HG02884 (cell line): ENCODE results near the gene ECEL1.

Experiments
- ATAC-seq: cut with Tn5 transposase; IDR thresholded peaks from one replicate; pipeline ENCODE4 v1.9.1; 2021; ENCODE audit warnings: mild to moderate bottlenecking, moderate library complexity; ENCODE audit not compliant: unreplicated experiment

The ECEL1 gene

DNA sequence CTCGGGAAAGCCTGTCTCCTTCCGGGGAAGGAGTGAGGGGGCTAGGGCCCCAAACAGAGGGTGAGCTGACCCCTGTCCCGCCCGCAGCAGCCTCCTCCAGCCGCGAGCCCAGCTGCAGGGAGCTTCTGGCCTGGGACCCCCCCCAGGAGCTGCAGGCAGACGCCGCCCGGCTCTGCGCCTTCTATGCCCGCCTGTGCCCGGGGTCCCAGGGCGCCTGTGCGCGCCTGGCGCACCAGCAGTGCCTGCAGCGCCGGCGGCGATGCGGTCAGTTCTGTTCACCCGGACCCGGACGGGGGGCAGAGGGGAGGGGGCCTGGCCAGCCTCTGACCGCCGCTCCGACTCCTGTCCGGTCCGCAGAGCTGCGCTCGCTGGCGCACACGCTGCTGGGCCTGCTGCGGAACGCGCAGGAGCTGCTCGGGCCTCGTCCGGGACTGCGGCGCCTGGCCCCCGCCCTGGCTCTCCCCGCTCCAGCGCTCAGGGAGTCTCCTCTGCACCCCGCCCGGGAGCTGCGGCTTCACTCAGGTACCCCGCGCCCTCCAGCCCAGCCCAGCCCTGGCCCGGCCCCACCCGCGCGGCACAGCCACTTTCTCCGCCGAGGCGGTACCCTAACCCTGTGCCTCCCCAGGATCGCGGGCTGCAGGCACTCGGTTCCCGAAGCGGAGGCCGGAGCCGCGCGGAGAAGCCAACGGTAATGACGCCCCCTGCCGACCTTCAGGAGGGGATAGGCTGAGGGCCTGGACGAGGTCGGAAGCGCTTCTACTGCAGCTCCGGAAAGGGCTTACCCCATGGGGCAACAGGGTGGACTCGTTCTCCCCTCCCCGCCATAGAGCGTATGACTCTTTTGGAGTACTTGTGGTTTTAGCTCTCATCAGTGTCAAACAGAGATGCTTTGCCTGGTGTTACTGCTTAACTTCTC lies 36.3 kb upstream of the ECEL1 start:
- no peak for ATAC-seq

GRCh38 chr2:232523402-232523681 lies 35.7 kb upstream of the ECEL1 start:
- no peak for ATAC-seq

DNA sequence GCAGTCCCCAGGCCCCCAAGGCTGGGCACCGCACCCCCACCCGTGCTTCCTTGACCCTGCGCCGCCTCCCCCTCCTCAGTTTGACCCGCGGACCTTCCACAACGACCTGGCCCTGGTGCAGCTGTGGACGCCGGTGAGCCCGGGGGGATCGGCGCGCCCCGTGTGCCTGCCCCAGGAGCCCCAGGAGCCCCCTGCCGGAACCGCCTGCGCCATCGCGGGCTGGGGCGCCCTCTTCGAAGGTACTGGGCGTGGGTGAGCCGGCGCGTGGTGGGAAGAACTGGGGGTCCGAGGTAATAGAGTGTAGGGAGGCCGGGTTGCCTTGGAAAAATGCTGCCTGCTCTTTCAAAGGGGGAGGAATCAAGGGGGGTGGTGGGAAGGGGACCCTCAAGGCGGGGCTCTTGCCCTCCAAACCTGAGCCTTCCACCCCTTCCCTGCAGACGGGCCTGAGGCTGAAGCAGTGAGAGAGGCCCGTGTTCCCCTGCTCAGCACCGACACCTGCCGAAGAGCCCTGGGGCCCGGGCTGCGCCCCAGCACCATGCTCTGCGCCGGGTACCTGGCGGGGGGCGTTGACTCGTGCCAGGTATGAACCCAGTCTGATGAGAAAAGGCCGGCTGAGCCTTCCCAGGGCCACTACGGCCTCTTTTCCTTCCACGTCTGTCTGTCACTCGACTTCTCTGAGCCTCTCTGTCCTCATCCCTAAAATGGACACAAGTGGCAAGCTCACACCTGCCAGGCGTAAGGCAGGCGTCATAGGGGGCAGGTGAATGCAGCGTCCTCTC lies 35.2 kb upstream of the ECEL1 start:
- ATAC-seq = no peak

DNA sequence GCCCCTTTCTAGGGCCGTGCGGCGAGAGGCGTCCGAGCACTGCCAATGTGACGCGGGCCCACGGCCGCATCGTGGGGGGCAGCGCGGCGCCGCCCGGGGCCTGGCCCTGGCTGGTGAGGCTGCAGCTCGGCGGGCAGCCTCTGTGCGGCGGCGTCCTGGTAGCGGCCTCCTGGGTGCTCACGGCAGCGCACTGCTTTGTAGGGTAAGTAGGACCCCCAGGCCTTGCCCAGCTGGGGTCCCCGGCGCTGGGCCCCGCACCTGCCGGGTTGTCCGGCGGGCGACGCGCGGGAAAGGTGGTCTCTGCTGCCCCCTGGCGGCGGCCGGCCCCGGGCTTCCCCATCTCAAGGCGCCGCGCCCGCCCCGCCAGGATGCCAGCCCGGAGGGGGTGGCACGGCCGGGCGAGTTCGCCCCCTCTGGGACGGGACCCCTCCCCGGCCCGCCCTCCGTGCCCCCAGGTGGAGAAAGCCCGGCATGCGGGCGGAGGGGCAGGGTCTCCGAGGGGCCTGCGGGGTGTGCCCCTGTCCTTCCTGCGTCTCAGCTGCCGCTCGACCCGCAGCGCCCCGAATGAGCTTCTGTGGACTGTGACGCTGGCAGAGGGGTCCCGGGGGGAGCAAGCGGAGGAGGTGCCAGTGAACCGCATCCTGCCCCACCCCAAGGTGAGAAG lies 34.5 kb upstream of the ECEL1 start:
- no peak for ATAC-seq

GRCh38 chr2:232521098-232521497 lies 33.5 kb upstream of the ECEL1 start:
- ATAC-seq = no peak

DNA sequence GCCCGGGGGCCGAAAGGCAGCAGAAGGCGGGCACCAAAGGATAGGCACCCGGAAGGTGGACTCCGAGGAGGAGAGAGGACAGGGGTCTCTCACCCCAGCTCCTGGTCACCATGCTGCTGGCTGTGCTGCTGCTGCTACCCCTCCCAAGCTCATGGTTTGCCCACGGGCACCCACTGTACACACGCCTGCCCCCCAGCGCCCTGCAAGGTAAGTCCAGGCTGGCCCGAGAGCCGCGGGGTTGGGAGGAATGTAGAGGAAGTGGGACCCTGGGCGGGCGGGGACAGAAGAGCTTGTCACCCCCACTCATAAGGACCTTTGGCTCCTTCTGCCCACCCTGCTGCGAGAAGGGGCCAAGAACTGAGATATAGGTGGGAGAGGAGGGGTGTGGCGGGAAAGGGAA lies 32.9 kb upstream of the ECEL1 start:
- ATAC-seq = no peak

DNA sequence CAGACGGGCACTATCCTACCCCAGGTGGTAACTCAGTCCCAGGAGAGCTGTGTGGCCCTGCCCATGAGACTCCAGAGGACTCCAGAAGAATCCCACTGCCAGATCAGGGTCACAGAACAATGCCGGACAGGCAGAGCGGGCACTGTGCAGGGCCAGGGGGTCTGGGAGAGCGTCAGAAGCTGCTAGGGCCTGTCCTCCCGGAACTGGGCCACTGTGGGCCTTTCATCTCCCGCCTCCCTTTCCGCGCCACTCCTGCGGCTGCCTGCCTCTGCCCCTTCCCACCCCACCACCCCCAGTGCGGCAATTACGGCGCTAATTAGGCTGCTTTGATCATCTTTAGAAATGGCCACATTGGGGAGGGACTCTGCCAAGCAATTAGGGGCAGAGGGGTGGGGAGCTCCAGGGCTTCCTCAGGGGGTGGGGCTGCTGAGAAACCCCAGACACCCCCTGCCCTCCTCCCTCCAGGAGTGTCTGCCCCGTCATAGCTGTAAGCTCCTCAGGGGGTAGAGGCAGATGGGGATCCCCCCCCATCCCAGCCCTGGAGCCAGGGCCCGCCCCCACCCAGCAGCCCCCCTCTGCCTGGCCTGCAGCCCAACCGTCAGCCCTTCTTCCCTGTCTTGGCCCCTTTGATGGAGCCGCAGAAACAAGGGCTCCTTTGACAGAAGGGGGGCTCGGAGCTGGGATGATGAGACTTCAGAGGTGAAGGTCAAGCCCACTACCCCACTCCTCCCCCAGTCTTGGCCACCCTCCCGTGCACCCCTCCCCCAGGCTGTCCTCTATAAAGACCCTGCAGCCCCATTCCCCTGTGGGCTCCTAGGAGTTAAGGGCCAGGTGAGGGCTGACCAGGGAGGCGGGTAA lies 32.2 kb upstream of the ECEL1 start, which contains the start of gene PRSS56:
Gene PRSS56, plus strand, starts transcription at position 808 of the 858 bp plus-strand sequence. CDS start 211 bp downstream, outside the sequence.
- ATAC-seq = no peak

DNA sequence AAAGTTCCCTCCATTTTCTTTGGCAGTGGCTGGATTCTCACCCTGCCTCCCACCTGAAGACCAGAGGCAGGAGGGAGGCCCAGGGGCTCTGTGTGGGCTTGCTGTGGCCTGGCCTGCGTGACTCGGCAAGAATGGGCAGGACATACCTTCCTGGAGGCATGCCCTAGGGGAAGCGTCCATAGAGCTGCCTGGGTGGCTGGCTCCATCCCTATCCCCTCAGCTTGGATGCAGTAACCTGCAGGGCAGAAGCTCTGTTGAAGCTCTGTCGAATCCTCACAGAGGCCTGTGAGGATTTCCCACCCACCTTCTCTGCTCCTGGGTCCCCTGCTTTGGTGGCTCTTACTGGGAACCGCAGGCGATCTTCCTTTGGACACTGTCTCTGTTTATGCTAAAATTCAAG lies 31.2 kb upstream of the ECEL1 start:
- no peak for ATAC-seq

GRCh38 chr2:232516551-232516950 lies 28.9 kb upstream of the ECEL1 start:
- no peak for ATAC-seq

DNA sequence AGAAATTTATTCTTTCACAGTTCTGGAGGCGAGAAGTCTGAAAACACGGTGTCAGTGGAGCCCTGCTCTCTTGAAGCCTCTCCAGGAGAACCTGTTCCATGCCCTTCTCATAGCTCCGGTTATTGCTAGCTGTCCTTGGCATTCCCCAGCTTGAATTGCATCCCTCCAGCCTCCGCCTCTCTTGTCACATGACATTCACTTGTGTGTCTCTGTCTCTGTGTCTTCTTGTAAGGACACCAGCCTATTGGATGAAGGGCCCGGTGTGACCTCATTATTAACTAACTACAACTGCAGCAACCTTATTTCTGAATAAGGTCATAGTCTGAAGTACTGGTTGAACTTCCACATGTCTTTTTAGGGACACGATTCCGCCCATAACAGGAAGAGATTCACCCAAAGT lies 28.0 kb upstream of the ECEL1 start:
- ATAC-seq = no peak

DNA sequence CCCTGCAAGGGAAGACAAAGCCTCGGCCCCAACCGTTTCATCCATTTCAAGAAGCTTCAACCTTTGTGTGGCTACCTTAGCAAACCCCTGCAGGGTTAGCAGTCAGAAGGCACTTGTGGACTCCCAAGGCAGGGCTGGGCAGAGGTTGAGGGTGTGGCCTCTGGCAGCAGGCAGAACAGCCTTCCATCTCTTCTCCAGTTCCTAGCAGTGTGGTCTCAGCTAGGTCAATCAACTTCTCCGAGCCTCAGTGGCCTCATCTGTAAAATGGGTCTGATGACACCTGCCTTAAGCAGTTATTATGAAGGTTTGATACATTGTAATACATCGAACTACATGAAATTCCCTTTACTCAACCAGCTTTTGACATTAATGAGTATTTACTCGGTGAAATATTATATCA lies 25.7 kb upstream of the ECEL1 start:
- no peak for ATAC-seq

DNA sequence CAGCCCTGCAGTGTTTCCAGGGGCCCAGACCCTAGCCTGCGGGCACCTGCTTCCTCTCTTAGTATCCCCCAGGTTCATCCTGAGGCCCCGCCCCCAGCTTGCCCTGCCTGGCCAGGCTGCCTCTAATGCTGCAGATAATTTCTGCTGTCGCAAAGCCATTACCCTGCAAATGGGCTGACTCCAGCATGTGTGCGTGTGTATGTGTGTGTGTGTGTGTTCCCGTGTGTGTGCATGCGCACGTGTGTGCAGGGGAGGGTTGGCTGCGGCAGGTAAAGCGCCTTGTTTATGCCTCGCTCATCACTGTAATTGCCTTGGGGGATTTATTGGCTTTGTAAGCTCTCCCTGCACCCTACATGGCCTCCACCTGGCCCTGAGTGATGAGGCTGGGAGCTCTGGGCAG lies 25.0 kb upstream of the ECEL1 start:
- no peak for ATAC-seq

DNA sequence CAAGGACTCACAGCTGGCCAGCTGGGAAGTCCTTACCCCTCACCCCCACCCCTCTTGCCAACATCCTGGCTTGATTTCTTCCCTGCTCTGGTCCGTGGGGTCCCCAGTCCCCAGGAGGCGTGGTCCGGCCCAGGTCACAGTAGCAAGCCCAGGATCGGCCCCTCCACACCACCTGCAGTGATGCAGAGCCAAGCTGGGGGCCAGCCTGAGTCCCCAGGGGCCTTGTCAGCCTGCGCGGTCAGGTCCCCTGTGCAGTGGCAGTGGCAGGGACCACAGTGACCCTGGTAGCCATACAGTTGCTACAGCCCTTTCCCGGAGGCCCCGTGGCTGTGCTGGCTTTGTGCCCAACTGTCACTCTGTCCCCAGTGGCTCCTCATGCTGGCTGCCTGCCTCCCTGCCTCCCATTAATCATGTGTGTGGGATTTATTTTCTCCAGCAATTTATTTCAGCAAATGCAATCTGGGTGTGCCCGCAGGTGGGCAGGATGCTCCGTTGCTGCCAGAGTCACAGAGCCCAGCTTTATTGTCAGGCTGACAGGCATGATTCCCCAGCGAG lies 23.8 kb upstream of the ECEL1 start:
- no peak for ATAC-seq

DNA sequence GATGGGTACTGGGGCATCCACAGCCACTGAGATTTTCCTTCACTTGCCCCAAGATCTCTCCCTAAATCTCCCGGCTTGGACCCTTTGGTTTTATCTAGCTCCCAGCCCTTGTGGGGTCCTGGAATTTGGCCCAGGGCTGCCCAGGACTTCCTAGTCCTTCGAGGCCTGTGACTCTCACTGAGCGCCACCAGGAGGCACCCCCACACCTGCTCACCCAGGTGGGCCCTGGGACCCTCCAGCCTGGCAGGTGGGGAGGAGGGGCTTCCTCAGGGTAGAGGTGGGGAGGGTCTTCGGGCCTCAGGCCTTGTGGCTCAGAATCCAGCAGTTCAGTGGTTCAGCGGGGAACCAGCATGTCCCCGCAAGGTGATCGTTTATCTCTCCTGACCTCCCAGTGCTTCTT lies 20.6 kb upstream of the ECEL1 start:
- ATAC-seq = no peak

DNA sequence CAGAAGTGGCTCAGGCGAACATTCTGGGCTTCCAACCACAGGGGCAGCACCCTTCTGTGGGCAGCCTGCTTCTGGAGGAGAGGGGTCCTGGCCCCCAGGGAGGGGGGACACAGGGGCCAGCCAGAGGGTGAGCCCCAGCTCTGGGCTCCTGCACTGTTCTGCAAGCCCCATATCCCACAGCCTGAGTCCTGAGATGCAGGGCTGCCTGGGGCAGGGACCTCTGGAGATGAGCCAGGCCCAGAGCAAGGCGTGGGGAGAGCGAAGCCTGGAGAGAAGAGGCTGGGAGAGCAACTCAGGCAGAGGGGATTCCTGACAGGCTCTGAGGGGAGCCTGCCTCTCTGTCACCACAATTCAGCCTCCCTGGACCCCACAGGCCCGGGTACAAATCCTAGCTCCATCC lies 19.1 kb upstream of the ECEL1 start:
- no peak for ATAC-seq

DNA sequence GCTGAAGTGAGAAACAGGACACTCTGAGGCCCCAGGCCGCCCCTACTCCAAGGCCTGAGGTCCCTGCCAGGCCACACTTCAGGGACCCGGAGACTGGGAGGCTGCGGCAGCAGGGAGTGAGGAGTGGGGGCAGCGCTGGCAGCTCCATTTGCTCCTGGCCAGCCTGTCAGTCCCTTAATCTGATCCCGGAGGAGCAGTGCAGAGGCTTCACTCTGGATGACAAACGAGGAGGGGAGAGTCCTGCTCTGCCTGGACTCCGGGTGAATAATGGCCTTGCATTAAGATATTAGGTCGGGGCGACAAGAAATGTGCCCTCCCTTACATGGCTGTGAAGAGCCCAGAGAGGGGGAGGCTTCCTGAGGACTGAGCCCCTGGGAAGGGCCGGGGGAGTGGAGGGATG lies 18.2 kb upstream of the ECEL1 start:
- ATAC-seq = no peak

GRCh38 chr2:232504438-232504837 lies 16.8 kb upstream of the ECEL1 start:
- no peak for ATAC-seq

DNA sequence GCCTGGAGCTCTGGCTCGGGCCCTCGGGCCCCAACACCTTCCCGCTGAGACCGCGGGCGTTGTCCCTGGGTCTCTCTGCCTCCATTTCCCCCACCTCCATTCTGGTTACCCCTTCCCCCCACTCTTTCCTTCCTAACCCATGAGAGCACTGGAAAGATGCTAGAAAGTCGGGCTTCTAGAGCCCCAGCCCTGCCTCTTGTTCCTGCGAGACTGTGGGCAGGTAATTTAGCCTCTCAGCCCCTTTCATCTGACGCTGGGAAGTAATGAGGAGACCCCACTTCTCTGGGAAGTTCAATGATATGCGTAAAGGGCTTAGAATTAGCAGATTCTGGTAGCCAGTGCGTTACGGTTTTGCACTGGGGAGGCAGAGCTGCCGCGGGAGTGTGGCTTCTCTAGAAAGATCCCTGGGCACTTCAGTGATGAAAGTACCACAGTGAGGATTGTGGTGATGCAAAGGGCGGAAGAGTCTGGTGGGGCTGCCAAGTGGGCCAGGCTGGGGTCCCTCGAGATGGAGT lies 16.2 kb upstream of the ECEL1 start:
- no peak for ATAC-seq

- ATAC-seq = no peak
Observed at GRCh38 chr2:232502911-232503808, 15.5 kb upstream of the ECEL1 start.
